ENCODE results near the gene LTBP4.
A peak's percentile ranks its signal among the peaks of the same experiment; 100 is the strongest.

- TF ChIP-seq POLR2AphosphoS5 (IDR thresholded peaks at IDR 0.05; ENCODE audit: low read depth, low read length) (peak; percentile 85; the same call in 1 of the 2 replicates), TAF1 (IDR thresholded peaks at IDR 0.05; ENCODE audit: borderline replicate concordance, insufficient read depth, low read length) (0 out of 2 replicates have a peak, but pooled peaks have one; percentile 16), REST (IDR thresholded peaks at IDR 0.05; ENCODE audit: insufficient read depth in 1 of 2, low read depth in 2 of 2, low read length in 2 of 2) (no peak), SIN3A (IDR thresholded peaks at IDR 0.05; ENCODE audit: borderline replicate concordance, insufficient read depth, low read length) (no peak)
Observed at GRCh38 chr19:40613690-40614621, 12.8 kb downstream of the LTBP4 start.
